ENCODE results near the gene RNF31. TPM values are rescaled to one million over a fixed set of nuclear protein-coding genes. Genes with fewer than 3 reads are reported as not detected.
A peak's percentile ranks its signal among the peaks of the same experiment; 100 is the strongest.

Gene RNF31
- total RNA-seq, 1 experiment from 2014 or later: 48.6 TPM

GRCh38 chr14:24162093-24162492 lies 14.8 kb downstream of the RNF31 start:
- TF ChIP-seq CTCF (IDR thresholded peaks at IDR 0.05) (no peak), REST (IDR thresholded peaks at IDR 0.05; ENCODE audit: insufficient read depth in 1 of 2, low read depth in 2 of 2, low read length in 1 of 2) (no peak), POLR2AphosphoS5 (IDR thresholded peaks at IDR 0.05; ENCODE audit: low read depth, low read length) (no peak), SIN3A (IDR thresholded peaks at IDR 0.05; ENCODE audit: borderline replicate concordance, insufficient read depth, low read depth, low read length) (no peak)
- H3K27ac ChIP-seq (ENCODE audit: low read length): peak overlapping the region; percentile 89; the same call in 1 of the 2 replicates
- peak overlapping the region; percentile 50 to 76 for H3K4me3 ChIP-seq (ENCODE audit: low read depth in 2 of 2, low read length in 2 of 2)
- in situ Hi-C loops (cut with HindIII; ENCODE audit: low pct_unique_long_range_greater_than_20kb, low sequenced_read_pairs) (no loop called here), intact Hi-C loops (cut with micrococcal nuclease; ENCODE audit: unreplicated experiment) (no loop called here)
- H3K9me3 ChIP-seq (ENCODE audit: control insufficient read depth, insufficient read depth, low read depth, low read length): no peaks in the 10 kb centered on the region
- no peaks in the 10 kb centered on the region; the same call in none of the 2 replicates for H3K36me3 ChIP-seq (ENCODE audit: control insufficient read depth, insufficient read depth, low read length)
- H3K27me3 ChIP-seq (ENCODE audit: control insufficient read depth, insufficient read depth, low read length): no peaks in the 10 kb centered on the region
- CTCF ChIA-PET: interaction anchor here (1.0 kb wide), 1 partner anchor 104 kb away, joined by 4 read pairs; no protein-coding TSS in a partner anchor
- DNase-seq (ENCODE audit: low read depth, low spot score): no peak
- H3K4me1 ChIP-seq (ENCODE audit: control insufficient read depth, insufficient read depth, low read length): peaks cover 4% of the 10 kb centered on the region
- no TSS peak for BruUV-seq (replicated peaks)
- no peak for ATAC-seq
- POLR2A ChIA-PET: interaction anchor here (0.7 kb wide), 1 partner anchor 26 kb away, joined by 3 read pairs; no protein-coding TSS in a partner anchor

- ChIA-PET CTCF (no interaction called here), POLR2A (no interaction called here)
- Histone ChIP-seq H3K27me3 (ENCODE audit: control insufficient read depth, insufficient read depth, low read length) (no peaks in the 10 kb centered on the region), H3K4me3 (ENCODE audit: low read depth in 2 of 2, low read length in 2 of 2) (no peak overlapping the region), H3K36me3 (ENCODE audit: control insufficient read depth, insufficient read depth, low read length) (no peaks in the 10 kb centered on the region; the same call in none of the 2 replicates), H3K27ac (ENCODE audit: low read length) (no peak overlapping the region), H3K9me3 (ENCODE audit: control insufficient read depth, insufficient read depth, low read depth, low read length) (no peaks in the 10 kb centered on the region), H3K4me1 (ENCODE audit: control insufficient read depth, insufficient read depth, low read length) (peaks cover 4% of the 10 kb centered on the region)
- no TSS peak for BruUV-seq (replicated peaks)
- in situ Hi-C loops (cut with HindIII; ENCODE audit: low pct_unique_long_range_greater_than_20kb, low sequenced_read_pairs): no loop called here
- intact Hi-C loops (cut with micrococcal nuclease; ENCODE audit: unreplicated experiment): no loop called here
- TF ChIP-seq TCF7L2 (IDR thresholded peaks at IDR 0.05; ENCODE audit: low read depth, low read length): no peak
- no peak for TF ChIP-seq CTCF (IDR thresholded peaks at IDR 0.05)
- no peak for TF ChIP-seq SIN3A (IDR thresholded peaks at IDR 0.05; ENCODE audit: borderline replicate concordance, insufficient read depth, low read depth, low read length)
- no peak for TF ChIP-seq POLR2AphosphoS5 (IDR thresholded peaks at IDR 0.05; ENCODE audit: low read depth, low read length)
- TF ChIP-seq REST (IDR thresholded peaks at IDR 0.05; ENCODE audit: insufficient read depth in 1 of 2, low read depth in 2 of 2, low read length in 1 of 2): no peak
- DNase-seq (ENCODE audit: low read depth, low spot score) (no peak), ATAC-seq (no peak)
These were observed 17.3 kb downstream of the RNF31 start for GRCh38 chr14:24164518-24164991.
